NCI-H187 (cell line): ENCODE measurements around the gene HPSE2.
A peak's percentile ranks its signal among the peaks of the same experiment; 100 is the strongest.

ENCODE experiments used
- DNase-seq, 2 experiments: peaks; one replicate each; lab custom pipeline; 2025; lab: John Stamatoyannopoulos, UW

HPSE2 gene

DNA sequence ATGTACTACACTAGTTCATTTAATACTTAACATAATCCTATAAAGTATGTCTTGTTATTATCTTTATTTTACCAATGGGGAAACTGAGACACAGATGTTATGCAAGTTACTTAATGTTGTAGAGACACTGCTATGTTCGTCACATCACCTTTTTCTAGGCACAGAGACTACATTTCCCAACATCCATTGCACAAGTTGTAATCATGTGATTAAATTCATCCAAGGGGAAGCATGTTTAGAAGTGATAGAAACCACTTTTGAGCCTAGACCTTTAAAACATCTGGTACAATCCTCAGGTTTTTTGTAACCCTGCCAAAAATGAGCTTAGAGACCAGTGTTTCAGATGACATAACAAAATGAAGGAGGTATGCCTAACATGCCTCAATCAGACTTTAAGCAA lies 402.1 kb downstream of the HPSE2 start:
- no peak for DNase-seq

DNA sequence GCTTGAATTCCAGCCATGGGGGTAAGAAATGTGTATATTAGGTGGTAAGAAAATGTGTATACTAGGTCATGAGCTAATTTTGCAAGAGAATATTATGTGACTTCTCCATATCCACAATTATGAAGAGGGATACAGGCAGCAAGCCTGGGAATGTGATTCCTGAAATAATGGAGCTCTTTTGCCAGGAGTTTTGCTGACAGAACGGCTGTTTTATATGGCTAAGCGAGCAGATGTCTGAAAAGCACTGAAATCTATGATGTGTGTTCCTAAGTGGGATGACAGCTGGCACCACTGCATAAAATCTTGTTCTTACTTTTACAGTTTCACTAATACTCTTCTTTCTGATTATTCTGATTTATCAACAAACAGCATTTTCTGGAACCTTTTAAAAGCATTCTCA lies 402.9 kb downstream of the HPSE2 start:
- DNase-seq = no peak

DNA sequence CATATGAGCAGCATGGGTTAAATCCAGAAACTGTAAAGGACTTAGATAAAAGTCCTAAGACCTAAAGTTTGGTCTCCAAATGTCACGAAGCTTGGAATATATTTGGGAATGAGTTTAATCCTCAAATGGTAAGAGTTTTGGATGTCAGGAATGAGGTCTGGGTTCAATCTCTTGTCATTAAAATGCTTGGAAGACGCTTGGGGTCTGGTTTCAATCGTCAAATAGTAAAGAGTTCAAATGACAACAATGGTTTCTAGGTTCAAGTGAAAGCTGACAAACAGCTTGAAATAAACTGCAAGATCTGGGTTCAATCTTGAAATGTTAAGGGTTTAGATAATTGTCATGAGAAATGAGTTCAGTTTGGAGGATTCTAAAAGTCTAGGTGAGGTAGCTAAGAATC lies 403.5 kb downstream of the HPSE2 start:
- DNase-seq = no peak

DNA sequence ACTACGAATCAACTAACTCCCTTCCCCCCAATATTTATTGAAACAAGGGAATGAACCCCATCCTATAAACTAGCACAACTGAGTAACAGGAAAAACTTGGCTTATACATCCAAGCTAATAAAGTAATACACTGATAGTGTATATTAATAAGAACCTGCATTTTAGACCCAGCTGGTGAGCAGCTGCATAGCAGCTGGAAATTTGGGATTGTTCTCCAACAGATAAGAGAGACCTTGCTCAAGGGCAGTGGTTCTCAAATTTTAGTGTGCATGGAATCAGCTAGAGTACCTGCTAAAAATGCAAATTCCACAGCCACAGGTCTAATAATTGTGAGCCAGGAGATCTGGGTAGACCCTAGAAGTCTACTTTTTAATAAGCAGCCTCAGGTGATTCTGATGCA lies 404.3 kb downstream of the HPSE2 start:
- no peak for DNase-seq

DNA sequence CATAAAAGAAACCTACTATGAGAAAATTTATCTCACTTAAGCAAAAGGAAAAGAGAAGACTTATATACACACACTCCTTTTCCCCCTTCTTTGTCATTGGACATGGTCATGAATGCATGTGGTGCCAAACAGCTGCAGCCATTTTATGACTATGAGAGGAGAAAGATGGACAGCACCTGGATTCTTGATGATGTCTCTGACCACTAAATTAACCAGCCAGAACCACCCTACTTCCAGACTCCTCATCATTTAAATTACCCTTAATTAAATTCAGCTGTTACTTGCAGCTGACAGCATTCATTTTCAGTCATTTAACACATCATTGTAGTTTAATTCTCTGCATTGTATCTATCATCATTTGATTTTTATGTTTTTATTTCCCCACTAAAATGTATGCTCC lies 409.9 kb downstream of the HPSE2 start:
- no peak for DNase-seq

DNA sequence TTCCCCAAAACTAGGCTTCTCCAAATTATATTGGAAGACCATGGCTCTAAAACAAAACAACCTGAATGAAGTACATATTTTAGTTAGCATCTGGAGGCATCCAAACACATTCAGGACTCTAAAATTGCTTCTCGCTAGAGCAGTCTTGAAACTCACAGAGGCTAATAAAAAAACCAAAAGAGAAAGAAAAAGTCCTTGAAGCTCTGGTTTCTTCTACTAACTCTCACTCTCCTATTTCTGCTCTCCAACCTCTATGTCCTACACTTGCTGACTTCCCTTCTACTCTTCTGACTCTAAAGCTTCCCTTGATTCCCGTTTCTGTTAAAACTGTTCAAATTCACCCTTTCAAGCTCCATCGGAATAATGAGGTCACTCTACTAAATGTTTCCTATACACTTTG lies 418.3 kb downstream of the HPSE2 start:
- no peak for DNase-seq

DNA sequence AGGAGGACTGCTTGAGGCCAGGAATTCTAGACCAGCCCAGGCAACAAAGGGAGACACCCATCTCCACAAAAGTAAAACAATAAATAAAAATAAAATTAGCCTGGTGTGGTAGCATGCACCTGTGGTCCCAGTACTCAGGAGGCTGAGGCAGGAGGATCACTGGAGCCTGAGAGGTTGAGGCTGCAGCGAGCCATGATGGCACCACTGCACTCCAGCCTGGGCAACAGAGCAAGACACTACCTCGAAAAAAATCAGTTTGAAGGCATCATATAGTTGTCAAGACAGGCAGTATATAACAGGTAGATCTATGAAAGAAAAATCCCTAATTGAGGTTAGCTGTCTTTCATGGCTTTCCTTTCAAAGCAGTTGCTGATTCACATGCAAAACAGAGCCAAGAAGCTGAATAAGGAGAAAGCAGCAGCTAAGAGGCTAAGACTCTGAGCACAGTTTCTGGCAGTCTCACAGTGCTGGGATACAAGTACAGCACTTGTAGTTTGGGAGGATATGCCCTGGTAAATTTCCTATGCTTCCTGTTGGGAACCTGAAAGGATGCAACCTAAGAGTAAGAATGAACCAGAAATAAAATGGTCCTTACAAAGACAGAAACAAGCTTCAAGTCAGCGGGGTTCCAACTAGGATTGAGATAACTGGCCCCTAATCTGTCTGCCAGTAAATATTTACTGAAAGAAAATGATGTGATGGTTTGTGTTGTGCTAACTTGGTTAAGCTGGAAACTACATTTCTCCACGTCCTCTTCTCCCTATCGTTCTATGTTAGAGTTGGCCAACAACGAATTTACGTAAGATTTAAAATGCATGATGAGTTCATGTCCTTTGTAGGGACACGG lies 420.4 kb downstream of the HPSE2 start:
- DNase-seq = no peak

DNA sequence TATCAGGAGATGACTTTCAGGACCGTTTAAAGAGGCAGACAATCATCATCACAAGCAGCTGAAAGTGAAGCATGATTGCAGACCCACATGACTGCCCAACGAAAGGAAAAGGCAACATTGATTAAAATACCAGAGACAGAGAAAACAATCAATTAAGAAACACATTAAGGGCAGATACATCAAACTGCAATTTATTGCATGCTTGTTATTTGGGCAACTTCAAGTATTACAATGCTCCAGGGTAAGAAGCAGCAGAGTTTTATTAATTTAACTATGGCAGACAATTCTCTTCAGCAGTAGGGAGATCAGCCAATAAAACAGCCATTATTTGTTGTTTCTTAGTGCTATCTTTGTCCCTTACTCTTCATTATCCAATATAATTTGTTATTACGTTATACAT lies 421.2 kb downstream of the HPSE2 start:
- no peak for DNase-seq

DNA sequence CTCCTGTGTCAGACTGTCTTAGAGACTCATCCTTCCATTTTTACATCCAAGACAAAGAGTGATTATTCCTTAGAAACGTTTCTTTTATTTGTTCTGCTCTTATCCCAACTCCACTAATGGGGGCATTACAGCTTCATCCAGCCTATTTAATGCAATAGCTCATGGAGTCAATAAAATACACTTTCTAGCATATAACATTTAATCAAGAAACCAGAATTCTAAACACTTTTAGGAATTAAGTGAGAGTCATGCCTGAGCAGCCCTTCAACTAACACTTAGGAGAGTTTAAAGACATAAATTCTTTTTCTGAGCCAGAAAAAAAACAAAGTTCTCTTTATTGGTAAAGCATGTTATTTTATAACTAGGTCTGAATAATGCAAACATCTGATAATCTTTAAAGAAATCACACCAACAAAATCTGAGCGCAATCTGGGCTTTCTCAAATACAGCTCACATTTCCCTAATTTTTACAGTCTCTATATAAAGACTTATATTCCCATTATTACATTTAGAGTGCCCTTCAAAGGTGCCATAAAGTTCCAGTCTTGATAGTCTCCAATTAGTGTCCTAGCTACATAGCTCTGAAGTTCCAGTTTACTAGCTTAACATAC lies 427.3 kb downstream of the HPSE2 start:
- DNase-seq = no peak

DNA sequence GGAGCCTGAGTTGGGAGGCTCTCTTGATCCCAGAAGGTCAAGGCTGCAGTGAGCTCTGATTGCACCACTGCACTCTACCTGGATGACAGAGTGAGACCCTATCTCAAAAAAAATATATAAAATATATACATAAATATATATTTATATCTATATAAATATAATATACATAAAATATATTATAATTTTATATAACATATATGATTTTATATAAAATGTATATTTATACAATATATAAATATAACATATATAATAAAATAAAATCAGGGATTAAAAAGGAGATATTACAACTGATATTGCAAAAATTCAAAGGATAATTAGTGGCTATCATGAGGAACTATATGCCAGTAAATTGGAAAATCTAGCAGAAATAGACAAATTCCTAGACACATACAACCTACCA lies 435.4 kb downstream of the HPSE2 start:
- DNase-seq = no peak

DNA sequence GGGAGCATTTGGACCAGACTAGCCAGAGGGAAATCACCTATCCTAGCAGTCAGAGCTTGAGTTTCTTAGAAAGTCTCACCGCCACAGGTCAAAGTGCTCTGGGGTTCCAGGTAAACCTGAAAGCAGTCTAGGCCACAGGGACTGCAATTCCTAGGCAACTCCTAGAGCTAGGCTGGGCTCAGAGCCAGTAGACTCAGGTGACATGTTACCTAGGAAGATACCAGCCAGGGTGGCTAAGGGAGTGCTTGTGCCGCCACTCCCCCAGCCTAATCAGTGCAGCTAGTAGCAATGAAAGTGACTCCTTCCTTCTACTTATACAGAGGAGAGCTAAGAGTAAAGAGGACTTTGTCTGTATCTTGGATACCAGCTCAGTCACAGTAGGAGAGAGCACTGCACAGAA lies 440.2 kb downstream of the HPSE2 start:
- DNase-seq = no peak

DNA sequence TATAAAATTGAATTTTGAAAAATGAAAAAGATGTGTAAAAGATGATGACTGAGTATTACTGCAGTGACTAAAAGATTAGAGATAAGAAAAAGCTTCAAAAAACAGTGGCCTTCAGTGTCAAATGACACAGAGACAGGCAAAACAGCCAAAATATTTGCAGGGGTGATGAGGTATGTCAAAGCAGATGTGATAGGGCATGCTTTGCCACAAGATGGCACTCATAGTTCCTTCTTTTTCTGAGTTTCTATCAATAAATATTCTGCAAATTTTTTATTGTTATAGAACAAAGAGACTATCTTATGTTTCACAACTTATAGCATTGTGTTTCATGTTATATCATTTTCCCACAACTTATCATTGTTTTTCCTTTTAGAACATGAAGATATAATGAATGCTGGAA lies 444.8 kb downstream of the HPSE2 start:
- DNase-seq = no peak

DNA sequence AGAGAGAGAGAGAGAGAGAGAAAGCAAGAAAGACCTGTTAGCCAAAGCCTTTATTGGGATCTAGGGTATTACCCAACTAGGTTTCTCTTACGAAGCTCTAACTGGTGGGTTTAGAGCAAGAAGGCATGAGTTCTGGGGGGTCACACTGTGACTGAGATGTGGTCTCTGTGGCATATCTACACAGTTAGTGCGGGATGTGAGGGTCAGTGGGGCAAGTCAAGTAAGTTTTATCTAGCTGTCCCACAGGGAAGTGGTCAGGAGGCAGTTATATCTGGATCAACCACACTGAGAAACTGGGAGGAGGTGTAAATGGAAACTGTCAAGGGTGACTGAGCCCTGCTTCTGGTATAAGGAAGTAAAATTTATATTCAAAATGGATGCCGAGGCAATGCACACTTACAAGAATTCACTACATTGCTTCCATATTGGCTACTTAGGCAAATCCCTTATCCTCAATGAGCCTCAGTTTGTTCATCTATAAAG lies 457.3 kb downstream of the HPSE2 start:
- DNase-seq = no peak

DNA sequence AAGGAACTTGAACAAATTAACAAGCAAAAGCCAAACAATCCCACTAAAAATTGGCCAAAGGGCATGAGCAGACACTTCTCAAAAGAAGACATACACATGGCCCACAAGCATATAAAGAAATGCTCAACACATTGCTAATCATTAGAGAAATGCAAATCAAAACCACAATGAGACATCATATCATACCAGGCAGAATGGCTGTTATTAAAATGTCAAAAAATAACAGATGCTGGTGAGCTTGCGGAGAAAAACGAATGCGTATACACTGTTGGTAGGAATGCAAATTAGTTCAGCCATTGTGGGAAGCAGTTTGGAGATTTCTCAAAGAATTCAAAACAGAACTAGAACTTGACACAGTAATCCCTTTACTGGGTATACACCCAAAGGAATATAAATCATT lies 477.2 kb downstream of the HPSE2 start:
- no peak for DNase-seq

DNA sequence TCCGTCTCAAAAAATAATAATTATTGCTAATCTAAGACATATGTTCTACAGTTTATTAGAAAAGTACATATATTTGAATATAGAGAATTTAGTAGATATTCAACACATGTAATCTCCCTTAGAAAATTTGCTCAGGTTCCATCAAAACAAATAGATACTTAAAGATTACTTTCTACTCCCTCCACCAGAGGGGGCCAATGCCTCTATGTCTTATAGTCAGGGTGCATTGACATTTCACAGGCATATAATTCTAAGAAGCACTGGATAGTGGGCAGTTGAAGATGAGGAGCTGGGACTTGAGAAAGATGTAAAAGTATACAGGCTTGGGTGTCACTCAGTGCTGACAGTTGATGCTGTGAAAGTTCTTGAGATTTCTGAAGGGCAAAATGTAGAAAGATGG lies 487.4 kb downstream of the HPSE2 start:
- peak in 1 of 2 experiments; percentile 0 for DNase-seq

DNA sequence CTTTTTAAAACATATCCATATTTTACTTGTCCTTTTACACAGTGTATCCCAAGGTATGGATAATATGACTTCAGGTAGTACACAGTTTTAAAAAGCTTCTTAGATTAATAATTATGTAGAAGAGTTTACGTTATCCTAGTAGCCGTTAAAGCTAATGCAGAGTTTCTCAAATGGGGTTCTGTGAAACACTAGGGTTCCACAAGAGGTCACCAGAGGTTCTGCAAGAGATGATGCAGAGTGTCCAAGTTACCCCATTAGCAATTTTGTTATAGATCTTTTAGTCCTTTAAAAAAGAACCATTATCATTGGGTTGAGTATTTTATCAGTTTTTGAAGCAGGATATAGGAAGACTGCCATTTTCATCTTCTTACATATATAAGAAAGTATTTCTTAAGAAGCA lies 490.0 kb downstream of the HPSE2 start:
- DNase-seq = no peak

DNA sequence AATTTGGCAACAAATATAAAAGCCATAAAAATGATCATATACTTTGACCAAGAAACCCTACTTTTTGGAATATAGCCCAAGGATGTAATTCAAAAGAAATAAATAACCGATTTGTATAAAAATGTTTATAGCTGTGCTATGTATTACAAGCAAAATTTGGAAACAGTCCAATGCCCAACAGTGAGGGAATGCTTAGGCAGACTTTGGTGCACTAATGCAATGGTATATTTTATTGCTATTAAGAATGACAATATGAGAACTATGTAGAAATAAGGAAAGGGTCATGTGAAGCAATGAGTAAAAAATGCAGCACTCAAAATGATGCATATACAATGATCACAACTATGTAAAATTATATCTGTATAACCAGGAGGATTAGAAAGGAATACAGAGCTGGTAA lies 515.1 kb downstream of the HPSE2 start:
- DNase-seq = no peak

DNA sequence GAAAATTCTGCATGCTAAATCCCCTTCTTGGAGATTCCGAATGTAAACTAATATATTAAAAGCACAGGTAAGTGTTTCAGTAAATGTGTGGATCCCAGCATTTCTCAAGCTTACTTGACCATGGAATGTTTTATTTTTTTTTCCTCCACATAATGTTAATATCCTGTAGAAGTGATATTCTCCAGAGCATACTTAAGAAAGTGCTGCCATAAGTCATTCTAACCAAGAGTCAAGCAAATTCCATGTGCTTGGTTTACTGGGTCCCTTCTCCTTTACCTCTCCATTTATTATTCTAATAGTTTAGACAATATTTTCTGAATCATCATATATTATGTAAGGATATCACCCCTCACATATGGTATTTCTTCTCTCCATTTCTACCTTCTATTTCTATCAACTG lies 522.1 kb downstream of the HPSE2 start:
- no peak for DNase-seq

DNA sequence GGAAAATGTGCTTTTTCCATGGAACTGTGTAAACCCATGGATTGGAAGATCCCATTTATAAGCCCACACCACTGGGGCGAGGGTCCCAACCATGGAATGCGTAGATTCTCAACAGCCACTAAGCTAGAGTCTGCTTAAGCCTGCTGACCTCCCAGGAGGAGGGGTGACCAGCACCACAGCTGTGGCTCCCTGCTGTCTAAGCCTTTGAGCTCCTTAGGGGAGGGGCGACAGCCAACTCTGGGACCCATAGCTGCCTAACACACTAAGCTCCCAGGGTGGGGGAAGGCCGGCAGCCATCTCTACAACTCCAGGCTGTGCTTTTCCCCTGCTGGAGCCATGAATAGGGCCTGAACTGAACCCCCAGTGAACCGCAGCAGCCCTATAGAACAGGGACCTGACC lies 539.1 kb downstream of the HPSE2 start:
- no peak for DNase-seq

DNA sequence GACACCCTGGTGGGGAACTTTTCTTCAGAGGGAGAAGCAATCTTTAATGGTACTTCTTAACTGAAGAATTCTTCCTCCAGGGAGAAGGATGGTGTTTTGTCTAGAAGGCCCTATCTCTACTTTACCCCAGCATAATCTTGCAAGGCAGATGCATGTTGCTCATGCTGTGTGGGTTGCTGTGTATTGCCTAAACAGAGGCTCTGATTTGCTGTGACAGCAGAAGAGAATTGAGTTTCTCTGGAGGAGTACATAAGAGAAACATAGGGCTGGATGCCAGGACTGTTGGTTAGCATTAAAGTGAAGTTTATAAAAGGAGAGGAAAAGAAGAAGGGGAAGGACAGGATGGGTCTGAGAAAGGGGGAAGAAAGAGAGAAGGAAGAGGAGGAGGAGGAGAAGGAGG lies 540.8 kb downstream of the HPSE2 start:
- no peak for DNase-seq

DNA sequence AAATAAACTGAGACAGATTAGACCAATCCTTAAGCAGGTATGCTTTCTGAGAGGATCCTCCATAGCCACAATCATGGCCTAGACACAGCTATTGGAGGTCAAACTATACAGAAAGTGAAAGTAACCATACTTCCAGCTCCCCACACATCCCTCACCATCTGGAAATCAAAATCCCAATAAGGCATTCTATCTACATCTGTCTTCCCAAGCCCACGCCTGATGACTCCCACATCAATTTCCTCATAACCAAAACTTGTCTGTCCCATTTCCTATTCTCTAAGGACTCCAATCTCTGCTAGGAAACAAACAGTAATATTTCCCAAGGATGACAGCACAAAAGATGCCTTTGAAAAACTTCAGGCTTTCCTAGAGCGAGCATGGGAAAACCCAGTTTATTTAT lies 541.6 kb downstream of the HPSE2 start:
- DNase-seq = no peak

DNA sequence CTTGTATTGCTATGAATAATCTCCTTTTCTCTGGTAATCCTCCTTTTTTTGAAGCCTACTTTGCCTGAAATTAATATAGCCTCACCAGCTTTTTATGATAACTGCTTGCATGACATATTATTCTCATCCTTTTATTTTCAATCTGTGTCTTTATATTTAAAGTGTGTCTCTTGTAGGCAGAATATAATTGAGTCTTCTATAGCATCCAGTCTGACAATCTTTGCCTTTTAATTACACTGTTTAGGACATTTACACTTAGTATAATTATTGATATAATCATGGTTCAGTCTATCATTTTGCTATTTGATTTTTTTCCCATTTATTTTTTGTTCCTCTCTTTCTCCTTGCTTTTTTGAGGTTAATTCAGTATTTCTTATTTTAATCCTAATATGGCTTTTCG lies 548.0 kb downstream of the HPSE2 start:
- DNase-seq = no peak

DNA sequence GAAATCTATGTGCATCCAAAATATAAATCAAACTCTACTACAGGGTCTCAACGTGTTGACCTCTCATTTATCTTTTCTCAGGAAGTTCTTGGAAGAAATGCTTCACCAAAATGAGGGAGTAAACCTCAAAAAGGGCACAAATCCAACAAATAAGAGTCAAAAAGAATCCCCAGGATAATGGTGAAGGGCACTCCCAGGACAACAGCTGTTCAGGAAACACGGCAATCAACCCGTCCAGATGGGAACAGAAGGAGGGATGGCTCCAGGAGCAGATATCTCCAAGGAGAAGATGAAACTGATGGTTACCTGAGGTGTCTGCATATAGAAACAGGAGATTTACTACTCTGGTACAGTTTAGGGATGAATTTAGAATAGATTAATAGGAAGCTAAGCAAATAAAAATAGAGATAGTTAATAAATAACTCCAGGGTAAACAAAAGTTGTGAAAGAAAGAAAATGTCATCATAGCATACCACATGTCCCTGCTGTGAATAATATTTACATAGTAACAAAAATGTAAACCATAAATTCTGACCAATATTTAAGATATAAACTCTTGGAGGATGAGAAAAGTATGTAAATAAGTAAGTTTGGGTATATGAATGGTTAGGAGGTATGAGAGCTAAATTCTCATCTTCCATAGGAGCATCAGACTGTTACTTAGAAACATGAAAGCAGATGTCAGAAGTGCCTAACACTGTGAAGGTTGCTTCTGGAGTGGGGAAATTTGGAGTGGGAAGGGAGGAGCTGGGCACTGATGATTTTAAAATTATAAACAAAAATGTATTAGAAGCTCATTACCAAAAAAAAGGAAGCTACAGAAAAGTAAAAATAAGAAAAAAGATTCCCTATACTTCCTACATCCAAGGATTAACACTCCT lies 551.4 kb downstream of the HPSE2 start:
- no peak for DNase-seq
